K562 (cell line): ENCODE results near the gene ARHGAP15. TPM values are rescaled to one million over a fixed set of nuclear protein-coding genes. Genes with fewer than 3 reads are reported as not detected.

Source experiments
- ATAC-seq: fragments of 200-7000 bp; cut with Tn5 transposase; 3 replicates; pipeline ENCODE4 v1.9.1; 2020; ENCODE audit warnings: moderate library complexity
- BruUV-seq: library from RNA; stranded (reverse); fragments of 400-500 nt; replicated peaks from 2 replicates; lab custom pipeline; 2021; lab: Mats Ljungman, UMichigan
- CTCF ChIA-PET: fragments of 300-600 bp; formaldehyde crosslinking; extraction: SDS; loops from one replicate; lab custom pipeline; 2021; ENCODE audit warnings: low intra/inter-chr PET ratio; lab: Yijun Ruan, JAX
- POLR2A ChIA-PET: fragments of 300-600, 350-650 bp; sonication (Branson Sonifier 250); formaldehyde crosslinking; extraction: SDS; loops from one replicate; lab custom pipeline; 2021; ENCODE audit warnings: antibody characterized with exemption, inconsistent platforms; lab: Yijun Ruan, JAX
- DNase-seq, 4 experiments: peaks; one replicate each; pipeline versions ENCODE4 v3.0.0 to v3.0.0-alpha.2; 2011 to 2018; ENCODE audit warnings: low spot score in 3 of 4, mixed read lengths in 3 of 4; ENCODE audit errors: extremely low read depth in 1 of 4
- FAIRE-seq: peaks from 2 replicates; lab custom pipeline; 2011; peaks lifted over from hg19 to GRCh38; lab: Jason Lieb, UNC
- H2AFZ ChIP-seq: 2 replicates; pipeline ENCODE4 v1.6.0; 2011; ENCODE audit warnings: low read depth, low read length, control low read depth, inconsistent platforms
- H3K27ac ChIP-seq: fragments of 200-600 bp; 3 replicates; pipeline ENCODE4 v1.8.0; 2011; ENCODE audit warnings: low read depth, mild to moderate bottlenecking, control low read depth, inconsistent platforms, low read length, moderate library complexity, mixed read lengths; ENCODE audit errors: extremely low read depth
- H3K27me3 ChIP-seq, 2 experiments: fragments of 300-600 bp in 1 of 2; 2 replicates in 1 of 2; 3 replicates in 1 of 2; pipeline versions ENCODE4 v1.6.0 to v1.8.0; 2011; ENCODE audit warnings: inconsistent platforms in 2 of 2, low read length in 2 of 2, mild to moderate bottlenecking in 1 of 2, mixed read lengths in 1 of 2, moderate library complexity in 1 of 2; ENCODE audit not compliant: control insufficient read depth in 2 of 2, insufficient read depth in 2 of 2
- H3K36me3 ChIP-seq: fragments of 300-600 bp; 3 replicates; pipeline ENCODE4 v1.8.0; 2011; ENCODE audit warnings: mild to moderate bottlenecking, low read length, inconsistent platforms; ENCODE audit not compliant: control insufficient read depth, insufficient read depth
- H3K4me1 ChIP-seq, 2 experiments: fragments of 200-600 bp in 1 of 2; replicated peaks in 1 of 2; 2 replicates in 1 of 2; 3 replicates in 1 of 2; pipeline versions ENCODE4 v1.5.1 to v1.8.0; 2011; ENCODE audit warnings: inconsistent platforms in 2 of 2, low read length in 2 of 2, mild to moderate bottlenecking in 1 of 2, mixed read lengths in 1 of 2, moderate library complexity in 1 of 2; ENCODE audit not compliant: control insufficient read depth in 2 of 2, insufficient read depth in 2 of 2
- H3K4me2 ChIP-seq: 2 replicates; pipeline ENCODE4 v1.6.1; 2011; ENCODE audit warnings: low read length, control low read depth, inconsistent platforms, mixed read lengths; ENCODE audit not compliant: insufficient read depth
- H3K4me3 ChIP-seq: fragments of 200-600 bp; sonication (generic), shearing (Covaris generic); 2 replicates; pipeline ENCODE4 v1.5.1; 2016; ENCODE audit warnings: control low read depth, inconsistent platforms
- H3K79me2 ChIP-seq: fragments of 200-600 bp; 3 replicates; pipeline ENCODE4 v1.8.0; 2011; ENCODE audit warnings: low read length, inconsistent platforms; ENCODE audit not compliant: control insufficient read depth, insufficient read depth
- H3K9ac ChIP-seq, 2 experiments: 2 replicates each; pipeline versions ENCODE4 v1.6.0 to v1.6.1; 2011; ENCODE audit warnings: low read depth in 2 of 2, low read length in 2 of 2, control low read depth in 1 of 2, inconsistent platforms in 1 of 2, mild to moderate bottlenecking in 1 of 2, mixed read lengths in 1 of 2; ENCODE audit not compliant: insufficient read depth in 1 of 2
- H3K9me1 ChIP-seq: one replicate; pipeline ENCODE4 v1.6.0; 2011; ENCODE audit warnings: inconsistent platforms, mild to moderate bottlenecking, low read length, moderate library complexity; ENCODE audit not compliant: control insufficient read depth, insufficient read depth
- H3K9me3 ChIP-seq: replicated peaks from 2 replicates; pipeline ENCODE4 v1.5.1; 2011; ENCODE audit warnings: low read depth, low read length, inconsistent platforms; ENCODE audit not compliant: control insufficient read depth, insufficient read depth
- H4K20me1 ChIP-seq: replicated peaks from 2 replicates; pipeline ENCODE4 v1.6.1; 2011; ENCODE audit warnings: low read length, inconsistent platforms, mixed read lengths; ENCODE audit not compliant: control insufficient read depth, insufficient read depth
- ATF2 ChIP-seq: sonication (generic); formaldehyde crosslinking; IDR thresholded peaks from 2 replicates; pipeline ENCODE4 v1.8.1; 2022; ENCODE audit warnings: missing genetic modification reagents
- CAMTA2 ChIP-seq: fragments of 250-450 bp; sonication (Bioruptor Pico); conservative IDR thresholded peaks from 2 replicates; pipeline ENCODE4 v1.5.1; 2022
- CTBP1 ChIP-seq: fragments of 450-650 bp; IDR thresholded peaks from 2 replicates; pipeline ENCODE4 v1.6.1; 2016; ENCODE audit warnings: borderline replicate concordance
- FIP1L1 ChIP-seq: fragments of 200-400 bp; formaldehyde crosslinking; IDR thresholded peaks from 2 replicates; pipeline ENCODE4 v1.6.1; 2018; ENCODE audit warnings: mild to moderate bottlenecking, low read depth, low read length; ENCODE audit not compliant: poor library complexity, severe bottlenecking
- HBP1 ChIP-seq: fragments of 450-650 bp; formaldehyde crosslinking; IDR thresholded peaks from 2 replicates; pipeline ENCODE4 v1.4.0; 2022; ENCODE audit warnings: missing genetic modification characterization
- KLF6 ChIP-seq: fragments of 250-450 bp; sonication (Bioruptor Pico); IDR thresholded peaks from 2 replicates; pipeline ENCODE4 v1.4.0; 2020; ENCODE audit warnings: mild to moderate bottlenecking, moderate library complexity, borderline replicate concordance
- LARP7 ChIP-seq: fragments of 450-650 bp; IDR thresholded peaks from 2 replicates; pipeline ENCODE4 v1.6.1; 2016
- MED1 ChIP-seq: sonication (generic); formaldehyde crosslinking; IDR thresholded peaks from 2 replicates; pipeline ENCODE4 v1.8.1; 2023; ENCODE audit warnings: missing genetic modification reagents, borderline replicate concordance
- POLR2A ChIP-seq: fragments of 450-650 bp; conservative IDR thresholded peaks from 2 replicates; pipeline ENCODE4 v1.6.1; 2016
- PREB ChIP-seq: sonication (generic); formaldehyde crosslinking; IDR thresholded peaks from 2 replicates; pipeline ENCODE4 v1.8.1; 2023; ENCODE audit warnings: mild to moderate bottlenecking, missing genetic modification reagents
- SMAD2 ChIP-seq: fragments of 150-350 bp; IDR thresholded peaks from 2 replicates; pipeline ENCODE4 v1.6.1; 2014; ENCODE audit warnings: low read depth, mild to moderate bottlenecking, low read length
- SNAPC5 ChIP-seq: fragments of 250-450 bp; sonication (Bioruptor Pico); IDR thresholded peaks from 2 replicates; pipeline ENCODE4 v1.8.0; 2021; ENCODE audit warnings: moderate library complexity, mild to moderate bottlenecking, inconsistent platforms
- STAG1 ChIP-seq: sonication (generic); formaldehyde crosslinking; IDR thresholded peaks from 2 replicates; pipeline ENCODE4 v1.5.0; 2020; ENCODE audit warnings: missing genetic modification reagents, borderline replicate concordance
- TEAD2 ChIP-seq: fragments of 450-650 bp; IDR thresholded peaks from 2 replicates; pipeline ENCODE4 v1.6.1; 2016; ENCODE audit warnings: missing genetic modification characterization, control low read depth, missing compliant biosample characterization
- ZBTB1 ChIP-seq: sonication (generic); formaldehyde crosslinking; IDR thresholded peaks from 2 replicates; pipeline ENCODE4 v1.8.1; 2023; ENCODE audit warnings: missing genetic modification reagents, low read depth, mild to moderate bottlenecking, borderline replicate concordance
- ZNF507 ChIP-seq: conservative IDR thresholded peaks from 2 replicates; pipeline ENCODE4 v1.6.1; 2017; ENCODE audit warnings: missing genetic modification characterization, missing compliant biosample characterization
- ZNF695 ChIP-seq: fragments of 450-650 bp; formaldehyde crosslinking; IDR thresholded peaks from 2 replicates; pipeline ENCODE4 v1.4.0; 2020; ENCODE audit warnings: mild to moderate bottlenecking, moderate library complexity
- WGBS: fragments of 100-300 bp; shearing (Covaris generic); methylation state at CpG from one replicate; pipeline ENCODE4 v1.1.6; 2016; ENCODE audit warnings: low coverage, mixed read lengths; ENCODE audit not compliant: insufficient coverage; ENCODE audit errors: missing lambda C conversion rate; 5-methylcytosine and 5-hydroxymethylcytosine counted together
- in situ Hi-C: fragments of 300-500 bp; cut with MboI; formaldehyde crosslinking; loops from 4 replicates; pipeline ENCODE4 v1.15.0; 2018; ENCODE audit warnings: inconsistent platforms, mixed read lengths
- intact Hi-C: fragments of 100-400 bp; cut with micrococcal nuclease; formaldehyde crosslinking; loops from 2 replicates; pipeline ENCODE4 v1.14.2; 2022
- polyA plus RNA-seq, 8 experiments: library from polyadenylated mRNA; depleted of rRNA in 4 of 8; stranded (reverse) in 5 of 8; unstranded in 3 of 8; fragments of >200 nt; fragmentation: Nextera tagmentation in 2 of 8; fragmentation: Illumina TruSeq in 1 of 8; extraction: Ambion mirVana in 2 of 8; extraction: Trizol in 1 of 8; gene quantifications; 2 replicates each; pipeline versions ENCODE4 v1.2.1 to v1.2.3, GENCODE V29; 2011 to 2014; ENCODE audit warnings: inconsistent platforms in 1 of 8, missing spikeins in 1 of 8
- total RNA-seq, 7 experiments: library from RNA; depleted of rRNA in 6 of 7; stranded (reverse); fragments of >200 nt in 6 of 7; fragmentation: Illumina TruSeq in 2 of 7; extraction: Trizol in 2 of 7; gene quantifications; 2 replicates each; pipeline versions ENCODE4 v1.2.1 to v1.2.3, GENCODE V29; 2011 to 2021; ENCODE audit warnings: low replicate concordance in 1 of 7
- TF ChIP-seq, protein P1 (sequence below): fragments of 250-450 bp; sonication (Bioruptor Pico); IDR thresholded peaks from 2 replicates; pipeline ENCODE4 v1.5.1; 2021; ENCODE audit warnings: mild to moderate bottlenecking

Gene ARHGAP15
- total and polyA plus RNA-seq, 9 of the 15 experiments (the other 6 are each of a cell fraction or from before 2014, with no cell fraction given) = 1.5 to 17.9 (median 7.9) TPM

- intact Hi-C loops = no loop called here
- 6% methylated on average over 9 of the region's 9 CpGs for WGBS
- no peaks in the 10 kb centered on the region for H3K9me3 ChIP-seq
- BruUV-seq = no TSS peak
- CTCF ChIA-PET = no interaction called here
- no peak overlapping the region for H3K4me3 ChIP-seq
- FAIRE-seq = no peak
- in situ Hi-C loops = no loop called here
- no peaks in the 10 kb centered on the region for H3K9me1 ChIP-seq
- no peak overlapping the region for H3K27ac ChIP-seq
- no peaks in the 10 kb centered on the region for H3K4me1 ChIP-seq
- H3K4me2 ChIP-seq = no peak overlapping the region
- ATAC-seq = no peak
- no peak for DNase-seq
- H4K20me1 ChIP-seq = no peaks in the 10 kb centered on the region
- TF ChIP-seq SNAPC5 (CRISPR knock-in tag) (no peak), POLR2A (no peak), HBP1 (CRISPR knock-in tag) (no peak), ATF2 (no peak), TEAD2 (tag) (no peak), ZBTB1 (CRISPR knock-in tag) (no peak), PREB (CRISPR knock-in tag) (no peak), FIP1L1 (no peak), KLF6 (CRISPR knock-in tag) (no peak), ZNF695 (CRISPR knock-in tag) (no peak), MED1 (CRISPR knock-in tag) (no peak), ZNF507 (tag) (no peak), LARP7 (no peak), STAG1 (CRISPR knock-in tag) (no peak), CAMTA2 (CRISPR knock-in tag) (no peak), CTBP1 (no peak), SMAD2 (no peak)
- TF ChIP-seq, protein P1, sequence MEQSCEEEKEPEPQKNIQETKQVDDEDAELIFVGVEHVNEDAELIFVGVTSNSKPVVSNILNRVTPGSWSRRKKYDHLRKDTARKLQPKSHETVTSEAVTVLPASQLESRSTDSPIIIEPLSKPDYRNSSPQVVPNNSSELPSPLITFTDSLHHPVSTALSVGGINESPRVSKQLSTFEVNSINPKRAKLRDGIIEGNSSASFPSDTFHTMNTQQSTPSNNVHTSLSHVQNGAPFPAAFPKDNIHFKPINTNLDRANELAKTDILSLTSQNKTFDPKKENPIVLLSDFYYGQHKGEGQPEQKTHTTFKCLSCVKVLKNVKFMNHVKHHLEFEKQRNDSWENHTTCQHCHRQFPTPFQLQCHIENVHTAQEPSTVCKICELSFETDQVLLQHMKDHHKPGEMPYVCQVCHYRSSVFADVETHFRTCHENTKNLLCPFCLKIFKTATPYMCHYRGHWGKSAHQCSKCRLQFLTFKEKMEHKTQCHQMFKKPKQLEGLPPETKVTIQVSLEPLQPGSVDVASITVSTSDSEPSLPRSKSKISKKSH (CRISPR knock-in tag) = no peak
- POLR2A ChIA-PET = no interaction called here
- no peaks in the 10 kb centered on the region for H3K36me3 ChIP-seq
- no peaks in the 10 kb centered on the region for H3K79me2 ChIP-seq
- no peak overlapping the region for H3K9ac ChIP-seq
- H3K27me3 ChIP-seq = no peaks in the 10 kb centered on the region
- no peak overlapping the region for H2AFZ ChIP-seq
Observed at GRCh38 chr2:143333168-143333791, 204.1 kb downstream of the ARHGAP15 start.
